Endothelial cell of hepatic sinusoid (primary cell): ENCODE data around the gene EZR.

ENCODE experiments used
- in situ Hi-C: cut with HindIII; loops from 2 replicates; pipeline ENCODE4 v1.10.0; 2017; ENCODE audit warnings: low sequenced_read_pairs

The EZR gene

DNA sequence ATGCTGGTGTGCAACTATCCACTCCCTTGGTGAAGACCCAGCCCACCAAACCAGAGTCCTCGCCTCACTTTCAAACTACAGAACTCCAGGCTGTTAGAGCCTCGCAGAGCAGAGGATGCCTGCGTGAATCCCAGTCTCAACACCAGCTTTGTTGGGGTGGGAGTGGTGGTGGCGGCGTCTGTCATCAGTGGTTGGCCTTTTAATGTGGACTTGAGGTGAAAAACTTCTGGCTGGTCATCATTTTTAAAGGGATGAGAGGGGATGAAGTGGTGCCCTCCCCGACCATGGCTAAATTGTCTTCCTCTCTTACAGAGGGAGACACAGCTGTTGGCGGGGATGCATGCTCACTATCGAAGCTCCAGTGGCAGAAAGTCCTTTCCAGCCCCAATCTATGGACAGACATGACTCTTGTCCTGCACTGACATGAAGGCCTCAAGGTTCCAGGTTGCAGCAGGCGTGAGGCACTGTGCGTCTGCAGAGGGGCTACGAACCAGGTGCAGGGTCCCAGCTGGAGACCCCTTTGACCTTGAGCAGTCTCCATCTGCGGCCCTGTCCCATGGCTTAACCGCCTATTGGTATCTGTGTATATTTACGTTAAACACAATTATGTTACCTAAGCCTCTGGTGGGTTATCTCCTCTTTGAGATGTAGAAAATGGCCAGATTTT is 54.9 kb downstream of the EZR start:
- in situ Hi-C loops, result no loop called here

DNA sequence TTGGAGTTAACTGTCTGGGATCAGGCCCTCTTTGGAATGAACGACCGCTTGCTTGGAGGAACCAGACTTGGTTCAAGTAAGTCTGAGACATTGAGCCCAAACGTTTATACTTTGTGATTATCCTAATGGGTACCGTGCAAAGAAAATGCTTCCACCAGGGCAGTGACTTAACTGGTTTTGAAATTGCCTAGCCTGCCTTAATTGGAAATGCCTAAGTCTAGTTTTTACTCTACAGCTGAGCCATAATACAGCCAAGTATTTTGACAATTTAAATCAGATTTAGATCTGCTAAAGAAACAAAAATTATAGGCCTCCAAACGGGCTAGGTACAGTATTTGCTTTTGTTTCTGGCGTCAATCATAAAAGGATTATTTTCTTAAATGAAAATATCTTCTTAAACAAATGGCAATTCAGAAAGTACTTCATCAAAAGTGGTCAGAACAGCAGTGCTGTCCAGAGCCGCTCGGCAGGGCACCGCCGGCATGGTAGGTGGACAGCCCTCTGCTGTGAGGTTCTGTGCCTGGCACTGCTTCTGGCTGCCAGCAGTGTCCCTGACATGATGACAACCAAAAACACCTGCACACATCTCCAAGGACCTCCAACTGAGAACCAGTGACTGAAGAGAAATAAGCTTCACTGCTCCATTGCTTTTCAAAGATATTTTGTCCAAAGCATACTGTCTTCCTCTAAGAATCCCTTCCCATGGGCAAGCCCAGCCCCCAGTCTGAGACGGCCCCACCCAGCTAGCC is 55.6 kb downstream of the EZR start:
- in situ Hi-C loops, result no loop called here

DNA sequence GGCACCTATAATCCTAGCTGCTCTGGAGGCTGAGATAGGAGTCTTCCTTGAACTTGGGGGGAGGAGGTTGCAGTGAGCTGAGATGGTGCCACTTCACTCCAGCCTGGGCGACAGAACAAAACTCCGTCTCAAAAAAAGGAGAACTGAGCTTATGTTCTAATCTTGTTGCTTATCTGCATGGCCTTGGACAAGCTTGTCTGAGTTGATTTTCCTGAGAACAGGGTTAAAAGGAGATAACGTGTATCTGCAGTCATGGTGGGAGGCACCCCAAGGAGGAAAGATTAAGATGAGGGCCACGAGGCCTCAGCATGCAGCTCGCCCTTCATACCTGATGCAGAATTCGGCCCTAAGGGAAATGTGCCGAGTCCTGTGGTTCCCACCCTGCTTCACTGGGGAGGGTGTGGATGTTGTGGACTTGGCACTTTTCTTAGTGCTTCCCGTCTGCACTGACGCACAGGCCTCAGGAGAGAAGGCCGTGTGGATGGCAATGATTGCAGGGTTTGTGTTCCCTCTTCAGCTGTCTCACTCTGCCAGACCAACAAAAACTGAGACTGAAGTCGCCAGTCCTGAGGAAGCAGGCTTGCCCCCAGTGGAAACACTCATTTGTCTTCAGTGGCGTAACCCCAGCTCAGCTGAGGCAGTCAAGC is 56.3 kb downstream of the EZR start:
- in situ Hi-C loops, result no loop called here

DNA sequence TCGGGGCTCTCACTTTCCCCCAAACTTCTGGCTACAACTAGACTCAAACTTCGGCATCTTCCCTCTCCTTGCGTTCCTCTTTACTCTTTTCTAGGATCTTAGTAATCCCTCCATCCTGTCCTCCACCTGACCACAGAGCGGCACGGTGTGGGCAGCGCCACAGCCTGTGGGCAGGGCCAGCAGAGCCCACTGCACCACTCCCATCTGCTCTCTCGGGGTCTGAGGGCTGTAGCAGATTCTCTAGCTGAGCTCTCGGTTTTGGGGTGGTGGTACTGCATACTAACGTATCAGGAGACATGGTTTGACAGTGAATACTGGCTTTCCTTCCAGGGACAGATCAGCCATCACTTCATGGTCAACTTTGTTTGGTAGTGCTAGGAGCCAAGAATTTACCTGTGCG is 57.4 kb downstream of the EZR start:
- in situ Hi-C loops, result no loop called here

DNA sequence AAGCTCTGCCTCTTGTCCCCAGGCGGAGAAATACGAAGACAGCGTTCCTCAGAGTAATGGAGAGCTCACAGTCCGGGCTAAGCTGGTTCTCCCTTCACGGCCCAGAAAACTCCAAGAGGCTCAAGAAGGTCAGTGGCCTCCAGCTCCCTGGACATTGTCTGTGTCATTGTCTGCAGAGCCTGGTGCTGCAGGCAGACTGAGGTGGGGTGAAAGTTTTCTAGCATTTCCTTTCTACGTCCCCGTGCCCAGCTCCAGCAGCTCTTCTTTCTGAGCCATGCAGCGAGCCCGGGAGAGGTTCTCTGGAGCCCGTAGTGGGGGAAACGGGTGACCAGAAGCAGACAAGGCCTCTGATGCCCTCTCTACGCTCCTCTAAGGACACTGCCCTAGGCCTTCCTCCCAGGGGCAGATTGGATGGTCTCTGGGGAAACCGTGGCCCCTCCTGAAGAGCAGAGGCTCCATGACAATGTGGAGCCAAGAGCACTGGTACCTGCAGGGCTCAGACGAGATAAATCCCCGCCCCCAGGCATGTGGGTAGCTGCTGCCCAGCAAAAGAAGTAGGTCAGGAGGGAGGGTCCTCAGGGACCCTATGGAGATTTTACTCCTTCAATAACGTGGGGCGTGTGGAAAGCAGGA is 58.4 kb downstream of the EZR start:
- in situ Hi-C loops, result no loop called here

DNA sequence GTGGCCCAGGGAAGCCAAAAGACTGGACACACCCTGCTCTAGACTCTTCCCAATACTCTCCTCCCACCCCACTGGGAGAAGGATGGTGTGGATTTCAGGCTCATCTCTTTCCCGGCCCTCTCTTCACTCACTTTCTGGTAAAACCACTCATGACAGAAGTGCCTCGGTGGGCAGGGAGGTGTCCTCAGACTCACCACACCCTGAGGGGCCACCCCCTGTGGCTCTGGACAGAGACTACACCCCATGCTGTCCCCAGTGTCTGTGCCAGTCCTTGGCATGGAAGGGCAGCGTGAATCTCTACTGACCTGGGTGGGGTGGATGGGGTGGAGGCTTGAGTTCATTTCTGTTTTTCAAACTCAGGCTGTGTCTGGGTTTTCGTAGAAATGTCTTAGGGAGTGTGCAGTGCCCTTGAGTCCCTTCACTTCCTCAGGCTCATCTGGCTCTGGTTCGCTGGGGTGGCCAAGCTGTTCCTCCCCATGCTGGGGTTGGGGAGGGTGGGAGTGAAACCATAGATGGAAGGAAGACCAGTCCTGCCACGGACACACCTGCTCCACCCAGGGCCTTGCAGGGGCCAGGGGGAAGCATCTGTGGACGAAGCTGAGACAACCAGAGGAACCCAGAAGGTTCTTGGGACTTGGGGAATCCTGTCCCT is 59.1 kb downstream of the EZR start:
- in situ Hi-C loops, result loop anchor here (5.0 kb wide), 1 partner anchor 53 kb away; no protein-coding TSS in a partner anchor

DNA sequence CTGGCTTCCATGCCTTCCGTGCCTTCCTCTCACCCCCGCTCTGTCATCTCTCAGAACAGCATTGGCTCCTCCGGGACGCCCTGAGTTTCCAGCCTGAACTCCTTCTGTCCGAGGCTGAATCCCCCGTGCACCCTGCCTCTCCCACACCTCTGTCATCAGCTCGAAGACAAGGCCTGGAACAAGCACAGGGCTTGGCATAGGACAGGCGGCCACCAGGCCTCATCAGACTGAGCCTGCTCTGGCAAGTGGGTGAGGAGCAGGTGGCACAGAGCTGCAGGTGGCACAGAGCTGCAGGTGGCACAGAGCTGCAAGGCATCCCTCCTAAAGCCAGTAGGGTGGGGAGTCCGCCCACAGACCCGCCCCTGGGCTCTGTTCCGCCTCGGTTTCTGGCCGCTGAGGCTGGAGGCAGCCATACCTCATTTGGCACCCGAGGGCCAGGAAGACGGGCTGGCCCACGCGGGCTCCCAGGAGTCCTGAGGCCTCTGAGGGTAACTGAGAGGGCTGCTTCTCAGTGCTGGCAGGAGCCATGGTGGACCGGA is 60.2 kb downstream of the EZR start:
- in situ Hi-C loops, result loop anchor here (5.0 kb wide), 1 partner anchor 52 kb away; no protein-coding TSS in a partner anchor

DNA sequence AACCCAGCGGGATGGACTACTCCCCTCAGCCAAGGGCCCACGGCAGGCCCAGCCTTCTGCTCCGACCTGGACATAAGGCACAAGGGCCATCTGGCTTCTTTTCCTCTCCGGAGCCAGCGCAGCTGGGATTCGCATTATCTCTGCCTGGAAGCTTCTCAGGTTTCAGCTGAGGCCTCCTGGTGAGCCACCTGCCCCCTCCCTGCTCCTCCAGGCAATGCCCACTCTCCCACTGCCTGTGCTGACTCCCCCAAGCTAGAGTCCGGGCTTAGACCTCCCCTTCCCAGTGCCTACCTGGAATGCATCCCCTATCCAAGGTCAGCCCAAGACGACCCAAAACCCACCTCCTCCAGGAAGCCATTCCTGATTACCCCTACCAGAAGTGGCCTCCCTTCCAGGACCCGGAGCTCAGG is 60.7 kb downstream of the EZR start:
- in situ Hi-C loops, result loop anchor here (5.0 kb wide), 1 partner anchor 51 kb away; no protein-coding TSS in a partner anchor

DNA sequence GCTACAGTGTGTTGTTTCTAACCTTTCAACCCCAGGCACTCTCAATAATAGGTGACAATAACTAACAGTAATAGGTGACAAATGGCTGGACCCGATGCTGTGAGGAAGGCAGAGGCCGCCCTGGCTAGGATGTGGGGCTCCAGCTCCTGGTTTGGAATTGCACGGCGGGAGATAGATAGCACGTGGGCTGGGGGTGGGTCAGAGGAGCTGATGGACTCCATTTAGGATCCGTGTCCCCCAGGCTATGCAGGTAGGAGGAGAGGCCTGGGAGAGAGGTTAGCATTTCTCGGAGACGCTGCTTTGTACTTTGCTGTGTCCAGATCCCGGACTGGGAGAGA is 61.4 kb downstream of the EZR start:
- in situ Hi-C loops, result loop anchor here (5.0 kb wide), 1 partner anchor 50 kb away; no protein-coding TSS in a partner anchor

DNA sequence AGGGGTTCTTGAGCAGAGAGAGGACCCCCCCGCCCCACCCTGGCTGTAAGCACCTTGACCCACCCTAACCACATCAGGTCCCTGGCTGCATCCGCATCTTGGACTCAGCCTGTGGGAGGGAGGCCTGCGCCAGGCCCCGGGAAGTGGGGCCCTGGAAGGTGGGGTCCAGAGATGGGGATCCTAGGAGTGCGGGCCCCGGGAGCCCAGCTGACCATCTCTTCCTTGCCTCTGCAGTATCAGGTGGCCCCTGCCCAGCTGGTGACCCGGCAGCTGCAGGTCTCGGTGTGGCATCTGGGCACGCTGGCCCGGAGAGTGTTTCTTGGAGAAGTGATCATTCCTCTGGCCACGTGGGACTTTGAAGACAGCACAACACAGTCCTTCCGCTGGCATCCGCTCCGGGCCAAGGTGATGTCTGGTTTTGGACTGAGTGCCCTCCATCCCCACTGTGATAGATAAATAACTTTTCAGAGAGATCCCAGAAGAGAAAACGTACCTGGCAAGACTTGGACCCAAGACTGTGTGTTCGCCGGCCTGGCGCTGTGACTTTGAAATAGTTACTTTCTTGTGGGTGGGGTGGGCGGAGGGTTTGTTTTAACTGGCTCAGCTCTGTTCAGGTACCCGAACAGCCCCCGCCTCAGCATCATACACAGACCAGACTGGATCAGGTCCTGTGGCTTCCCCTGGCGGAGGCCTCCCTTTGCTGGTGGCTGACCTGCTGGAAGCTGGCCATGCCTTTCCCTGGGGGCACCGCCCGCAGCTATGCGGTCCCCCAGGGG is 62.0 kb downstream of the EZR start:
- in situ Hi-C loops, result loop anchor here (5.0 kb wide), 1 partner anchor 50 kb away; no protein-coding TSS in a partner anchor

DNA sequence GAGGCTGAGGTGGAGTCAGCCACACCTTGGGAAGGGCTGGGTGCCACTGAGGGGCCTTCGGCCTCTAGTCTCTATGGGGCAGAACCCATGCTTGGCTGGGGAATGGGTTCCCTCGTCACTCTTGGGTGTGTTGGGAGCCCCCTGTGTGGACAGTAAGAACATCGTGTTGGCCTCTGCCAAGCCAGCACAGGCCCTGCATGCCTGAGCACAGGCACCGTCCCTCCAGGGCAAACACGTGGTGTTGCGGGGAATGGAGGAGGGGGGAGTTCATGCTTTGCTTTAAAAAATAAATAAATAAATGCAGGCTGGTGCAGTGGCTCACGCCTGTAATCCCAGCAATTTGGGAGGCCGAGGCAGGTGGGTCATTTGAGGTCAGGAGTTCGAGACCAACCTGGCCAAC is 63.0 kb downstream of the EZR start:
- in situ Hi-C loops, result loop anchor here (5.0 kb wide), 1 partner anchor 49 kb away; no protein-coding TSS in a partner anchor

DNA sequence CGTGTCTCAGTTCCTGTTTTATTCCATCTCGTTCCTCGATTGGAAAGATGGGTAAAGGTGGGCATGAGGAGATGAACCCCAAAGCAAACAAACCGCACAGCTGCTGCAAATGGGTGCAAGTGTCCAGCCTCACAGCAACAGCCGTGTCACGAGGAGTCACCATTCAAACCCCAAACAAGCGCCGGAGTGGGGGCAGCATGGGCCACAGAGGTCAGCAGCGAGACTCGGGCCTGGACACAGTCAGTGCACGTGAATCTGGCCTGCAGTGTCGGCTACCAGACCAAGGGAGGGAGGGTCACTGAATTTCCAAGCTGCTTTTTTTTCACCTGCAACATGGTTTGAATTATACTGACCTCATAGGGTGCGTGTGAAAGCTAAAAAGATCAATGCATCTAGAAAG is 63.5 kb downstream of the EZR start:
- in situ Hi-C loops, result loop anchor here (5.0 kb wide), 1 partner anchor 48 kb away; no protein-coding TSS in a partner anchor

DNA sequence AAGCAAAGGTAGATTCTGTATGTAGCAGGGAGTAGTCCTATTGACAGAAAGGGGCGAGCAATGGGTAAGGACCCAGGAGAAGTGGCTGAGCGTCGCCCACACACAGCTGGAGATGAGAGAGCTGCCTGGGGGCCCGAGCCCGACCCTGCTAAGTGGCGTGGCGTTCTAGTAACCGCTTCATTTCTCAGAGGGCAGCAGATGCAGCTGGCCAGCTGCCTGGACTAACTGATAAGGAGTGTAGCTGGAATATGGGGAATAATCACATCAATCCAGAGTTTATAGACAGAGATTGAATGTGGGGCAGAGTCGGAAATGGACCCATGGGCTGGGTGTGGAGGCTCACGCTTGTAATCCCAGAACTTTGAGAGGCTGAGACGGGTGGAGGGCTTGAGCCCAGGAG is 64.4 kb downstream of the EZR start:
- in situ Hi-C loops, result loop anchor here (5.0 kb wide), 1 partner anchor 47 kb away; no protein-coding TSS in a partner anchor

DNA sequence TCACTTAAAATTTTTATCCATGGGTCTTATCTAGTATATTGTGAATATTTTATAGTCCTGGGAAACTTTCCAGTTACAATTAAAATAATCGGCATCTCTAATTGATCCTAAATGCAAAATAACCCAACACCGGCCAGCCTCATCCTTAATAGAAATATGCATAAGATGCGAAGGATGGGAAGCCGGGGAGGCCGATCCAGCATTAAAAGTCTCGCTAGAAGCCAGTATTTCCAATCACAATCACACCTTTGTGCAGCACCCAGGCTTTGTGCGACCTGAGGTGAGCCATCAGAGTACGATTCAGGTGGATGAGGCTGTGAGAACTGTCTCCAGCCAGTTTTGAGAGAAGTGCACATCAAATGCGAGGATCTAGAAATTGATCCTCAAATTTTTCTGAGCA is 65.4 kb downstream of the EZR start:
- in situ Hi-C loops, result no loop called here

DNA sequence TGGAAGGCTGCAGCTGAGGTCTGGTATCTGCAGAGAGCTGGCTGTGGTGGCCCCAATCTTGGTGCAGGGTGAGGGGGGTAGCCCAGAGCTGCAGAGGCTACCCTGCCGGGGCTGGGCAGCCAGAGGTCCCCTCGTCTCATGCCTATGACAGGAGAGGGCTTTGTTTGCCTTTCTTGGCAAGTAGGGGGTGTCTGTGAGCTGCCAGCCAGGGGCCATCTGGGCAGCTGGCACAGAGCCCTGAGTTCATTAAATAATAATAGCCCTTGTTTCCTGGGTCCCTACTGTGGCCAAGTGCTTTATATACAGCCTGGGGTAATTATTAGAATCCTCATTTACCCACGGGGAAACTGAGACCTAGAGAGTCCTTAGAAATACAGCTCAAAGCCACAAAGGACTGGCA is 66.6 kb downstream of the EZR start:
- in situ Hi-C loops, result no loop called here

DNA sequence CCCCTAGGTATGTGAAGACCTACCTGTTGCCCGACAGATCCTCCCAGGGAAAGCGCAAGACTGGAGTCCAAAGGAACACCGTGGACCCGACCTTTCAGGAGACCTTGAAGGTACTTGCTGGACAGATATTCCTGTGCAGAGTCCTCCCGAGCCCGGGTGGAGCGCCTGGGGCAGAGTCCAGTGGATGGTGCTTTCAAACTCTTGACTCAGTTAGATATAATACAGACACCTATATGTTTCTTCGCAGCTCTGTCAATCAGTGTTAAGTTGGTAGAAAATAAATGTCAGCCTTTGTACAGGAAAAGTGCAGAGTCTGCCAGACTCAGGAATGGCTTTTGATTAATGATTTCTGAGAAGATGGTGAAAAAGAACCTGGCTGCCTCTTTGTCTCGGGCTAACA is 67.2 kb downstream of the EZR start:
- in situ Hi-C loops, result no loop called here

DNA sequence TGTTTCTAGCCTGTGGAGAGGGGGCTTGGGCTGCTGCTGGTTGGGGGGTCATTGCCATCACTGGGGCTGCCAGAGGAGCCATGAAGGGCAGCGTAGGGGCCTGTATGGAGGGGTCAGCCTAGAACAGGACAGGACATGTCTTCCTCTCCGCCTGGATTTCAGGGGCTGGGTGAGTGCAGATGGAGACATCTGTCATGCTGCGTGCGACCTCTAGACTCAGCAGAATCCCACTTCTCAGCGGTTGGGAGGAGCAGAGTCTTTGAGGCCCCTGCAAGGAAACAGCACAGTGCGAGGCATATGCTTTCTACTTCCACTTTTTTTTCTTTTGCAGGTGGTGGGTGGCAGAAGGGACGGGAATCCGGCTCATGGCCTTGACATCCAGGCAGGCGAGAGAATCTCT is 67.9 kb downstream of the EZR start:
- in situ Hi-C loops, result no loop called here

DNA sequence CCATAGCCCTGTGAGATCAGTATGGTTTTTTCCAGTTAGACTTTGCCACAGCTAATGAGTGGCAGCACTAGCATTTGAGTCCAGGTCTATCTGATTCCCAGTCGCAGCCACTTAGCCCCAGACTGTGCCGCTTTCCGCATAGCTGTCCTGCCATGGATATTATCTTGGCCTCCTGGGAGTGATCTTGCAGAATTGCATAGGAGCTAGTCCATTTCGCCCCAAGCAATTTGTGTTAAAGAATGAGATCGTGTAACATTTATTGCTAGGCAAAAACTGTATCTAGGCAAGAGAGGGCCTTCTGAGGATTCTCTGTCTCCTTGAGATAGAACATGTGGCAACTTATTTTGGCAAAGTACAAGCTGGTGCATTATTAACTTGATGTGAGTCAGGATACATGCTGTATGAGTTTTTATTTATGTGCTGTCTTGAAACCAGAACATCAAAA is 74.2 kb downstream of the EZR start:
- in situ Hi-C loops, result no loop called here

DNA sequence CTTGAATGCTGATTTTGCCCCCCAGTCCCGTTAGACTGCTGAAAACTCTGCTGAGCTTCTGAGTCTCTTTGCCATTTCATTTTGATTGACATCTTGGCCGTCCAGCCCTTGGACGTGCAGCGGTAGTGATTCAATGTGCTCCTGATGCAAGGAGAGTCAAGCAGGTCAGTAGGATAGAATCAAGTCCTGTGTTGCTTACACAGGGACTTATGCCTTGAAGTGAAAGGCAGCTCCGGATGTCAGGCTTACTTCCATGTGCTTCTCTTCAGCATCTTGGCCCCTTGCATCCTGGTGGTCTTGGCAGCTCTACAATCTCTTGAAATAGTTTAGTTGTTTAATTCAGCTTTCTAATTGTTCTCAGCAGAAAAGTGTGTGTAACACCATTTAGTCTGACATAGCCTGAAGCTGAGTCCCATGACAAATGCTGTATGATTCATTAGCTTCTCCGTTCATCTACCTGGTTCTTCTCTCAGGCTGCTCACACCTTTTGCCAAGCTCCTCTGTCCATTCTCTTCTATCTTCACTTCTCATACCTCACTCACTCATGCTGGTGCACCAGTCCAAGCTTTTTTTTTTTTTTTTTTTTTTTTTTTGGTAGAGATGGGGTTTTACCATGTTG is 76.0 kb downstream of the EZR start:
- in situ Hi-C loops, result no loop called here
